Forelimb muscle (tissue), 1 donor: ENCODE data around the gene ENOSF1. TPM values are rescaled to one million over a fixed set of nuclear protein-coding genes. Genes with fewer than 3 reads are reported as not detected.

ENCODE experiments used
- DNase-seq: peaks from one replicate; pipeline ENCODE4 v3.0.0-alpha.2; 2013; ENCODE audit warnings: low read depth
- polyA plus RNA-seq: library from polyadenylated mRNA; unstranded; fragments of 120-200 nt; gene quantifications from one replicate; pipeline ENCODE4 v1.2.1, GENCODE V29; 2013; ENCODE audit not compliant: insufficient read length

Gene ENOSF1
- polyA plus RNA-seq, 1 donor: 28.8 TPM

- DNase-seq: no peak
Observed at GRCh38 chr18:635171-635570, 77.3 kb downstream of the ENOSF1 start.

GRCh38 chr18:634551-635045 lies 77.8 kb downstream of the ENOSF1 start:
- DNase-seq: no peak

- no peak for DNase-seq
Observed at GRCh38 chr18:631560-631959, 80.9 kb downstream of the ENOSF1 start.

- no peak for DNase-seq
Observed at GRCh38 chr18:629269-630150, 82.9 kb downstream of the ENOSF1 start.

GRCh38 chr18:627231-627630 lies 85.2 kb downstream of the ENOSF1 start:
- no peak for DNase-seq

GRCh38 chr18:623761-624620 lies 88.4 kb downstream of the ENOSF1 start:
- DNase-seq: peak; percentile 36

GRCh38 chr18:622289-622688 lies 90.1 kb downstream of the ENOSF1 start:
- DNase-seq: no peak

GRCh38 chr18:621291-622043 lies 91.0 kb downstream of the ENOSF1 start:
- no peak for DNase-seq

Other genes with a start within 250 kb of the ENOSF1 start
- gene COLEC12, start 211.9 kb downstream of the ENOSF1 start, polyA plus RNA-seq: 38.7 TPM
- not detected for gene CETN1, start 132.2 kb downstream of the ENOSF1 start, polyA plus RNA-seq
- gene CLUL1, start 115.6 kb downstream of the ENOSF1 start, polyA plus RNA-seq: 0.25 TPM
- 49.0 TPM for gene TYMS, start 55.0 kb downstream of the ENOSF1 start, polyA plus RNA-seq
- 45.3 TPM for gene YES1, start 99.6 kb upstream of the ENOSF1 start, polyA plus RNA-seq
- gene ADCYAP1, start 192.2 kb upstream of the ENOSF1 start, polyA plus RNA-seq: 0.34 TPM